GM18868 (cell line): Measurements from ENCODE around the gene NUDT13.
A peak's percentile ranks its signal among the peaks of the same experiment; 100 is the strongest.

Source experiments
- ATAC-seq: cut with Tn5 transposase; IDR thresholded peaks from one replicate; pipeline ENCODE4 v1.9.1; 2021; ENCODE audit warnings: mild to moderate bottlenecking, moderate library complexity; ENCODE audit not compliant: unreplicated experiment

Gene NUDT13

DNA sequence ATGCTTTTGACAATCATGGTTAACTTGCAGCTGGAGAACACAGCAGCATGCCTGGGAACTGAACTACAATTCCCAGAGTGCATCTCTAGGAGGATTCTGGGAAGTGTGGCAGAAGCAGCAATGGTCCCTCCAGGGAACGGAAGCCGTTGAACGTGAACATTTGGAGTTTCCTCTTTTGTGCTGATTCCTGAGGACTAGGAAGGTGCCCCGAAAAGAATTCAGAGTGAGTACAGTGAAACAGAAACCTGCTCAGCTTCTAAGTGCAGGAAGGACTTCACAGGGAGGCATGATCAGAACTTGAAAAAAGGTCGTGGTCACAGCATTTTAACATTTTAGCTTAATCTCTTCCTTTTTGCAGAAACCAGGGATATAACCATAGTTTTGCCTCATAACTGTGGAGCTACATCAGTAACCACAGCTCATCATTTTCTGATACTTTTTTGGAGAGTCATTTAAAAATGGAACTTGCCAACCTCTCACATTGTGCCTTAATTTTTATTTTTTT is at the start of gene NUDT13:
Gene NUDT13, plus strand, starts transcription at position 111 of the 505 bp plus-strand sequence. CDS start 3,911 bp downstream, outside the sequence.
- no peak for ATAC-seq

DNA sequence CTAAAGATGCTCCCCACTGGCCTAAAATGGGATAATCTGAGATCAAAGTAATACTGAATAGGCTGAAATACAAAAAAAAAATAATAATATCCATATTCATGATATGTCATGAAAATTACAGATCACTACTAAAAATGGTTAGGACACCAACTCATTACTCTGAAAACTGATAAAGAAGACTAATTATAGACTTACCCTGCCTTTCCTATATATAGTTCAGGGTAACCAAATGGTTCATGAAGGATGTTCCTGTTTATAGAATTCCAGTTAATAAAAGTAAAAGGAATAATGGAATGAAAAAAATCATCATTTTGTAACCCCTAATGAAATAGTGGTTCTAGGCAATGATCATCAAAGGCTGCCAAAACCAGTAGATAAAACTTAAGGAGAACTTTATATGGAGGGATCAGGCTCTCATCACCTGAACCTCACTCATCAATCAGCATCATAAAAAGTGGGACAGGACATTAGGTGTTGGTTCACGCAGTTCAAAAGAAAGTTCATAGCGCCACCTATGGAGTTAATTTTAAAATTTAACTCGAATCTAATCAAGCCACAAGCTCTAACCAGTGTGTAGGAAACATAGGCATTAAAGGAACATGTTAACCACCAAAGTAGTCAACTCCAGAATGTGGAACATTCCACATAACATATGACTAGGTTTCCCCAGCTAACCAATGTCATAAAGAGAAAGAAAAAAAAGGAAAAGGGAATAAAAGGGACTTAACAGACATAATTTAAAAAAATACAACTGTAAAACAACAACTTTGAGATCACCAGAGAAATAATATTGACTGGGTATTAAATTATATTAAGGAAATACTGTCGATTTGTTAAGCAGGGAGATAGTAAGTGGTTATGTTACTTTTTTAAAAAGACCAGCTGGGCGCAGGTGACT is 49.3 kb upstream of the NUDT13 start:
- no peak for ATAC-seq

DNA sequence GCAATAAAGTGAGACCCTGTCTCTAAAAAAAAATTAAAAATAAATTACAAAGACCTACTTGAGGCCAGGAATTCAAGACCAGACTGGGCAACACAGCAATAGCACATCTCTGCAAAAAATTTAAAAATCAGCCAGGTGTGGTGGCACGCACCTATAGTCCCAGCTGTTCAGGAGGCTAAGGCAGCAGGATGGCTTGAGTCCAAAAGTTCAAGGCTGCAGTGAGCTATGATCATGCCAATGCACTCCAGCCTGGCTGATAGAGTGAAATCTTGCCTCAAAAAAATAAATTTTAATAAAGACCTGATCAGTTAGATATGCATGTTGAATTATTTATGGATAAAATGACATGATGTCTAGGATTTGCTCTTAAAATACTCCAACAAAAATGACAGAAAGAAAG is 48.5 kb upstream of the NUDT13 start:
- ATAC-seq: no peak

DNA sequence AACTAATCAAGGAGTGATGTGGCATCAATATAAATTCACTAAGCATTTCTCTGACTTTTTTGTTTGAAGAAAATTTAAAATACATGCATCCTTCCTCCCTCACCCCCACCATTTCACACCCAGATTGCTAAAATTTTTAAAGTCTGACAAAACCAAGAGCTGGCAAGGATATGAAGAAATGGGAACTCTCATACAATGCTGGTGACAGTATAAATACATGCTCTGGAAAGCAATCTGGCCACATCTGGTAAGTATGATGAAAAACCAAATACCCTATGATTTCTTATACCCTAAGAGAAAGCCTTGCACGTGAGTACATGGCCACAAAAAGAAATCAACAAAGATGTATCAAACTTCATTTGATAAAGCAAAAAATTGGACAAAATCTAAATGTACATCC is 44.8 kb upstream of the NUDT13 start:
- no peak for ATAC-seq

DNA sequence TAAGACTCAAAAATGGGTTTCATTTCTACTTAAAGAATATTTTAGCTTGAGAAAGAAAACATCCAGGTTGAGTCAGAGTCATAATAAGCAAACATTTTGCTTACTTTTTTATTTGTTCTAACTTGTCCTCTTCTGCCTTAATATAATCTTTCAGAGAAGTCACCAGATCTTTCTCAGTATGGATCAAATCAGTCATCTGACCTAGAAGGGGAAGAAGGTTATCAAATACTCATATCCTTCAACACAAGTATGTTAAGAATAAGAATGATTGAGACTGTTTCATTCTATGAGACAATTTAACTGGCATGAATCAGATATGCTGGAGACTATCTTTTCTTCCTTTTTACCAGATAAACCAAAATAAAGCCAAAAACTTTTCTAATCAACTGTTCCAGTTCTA is 36.6 kb upstream of the NUDT13 start:
- no peak for ATAC-seq

DNA sequence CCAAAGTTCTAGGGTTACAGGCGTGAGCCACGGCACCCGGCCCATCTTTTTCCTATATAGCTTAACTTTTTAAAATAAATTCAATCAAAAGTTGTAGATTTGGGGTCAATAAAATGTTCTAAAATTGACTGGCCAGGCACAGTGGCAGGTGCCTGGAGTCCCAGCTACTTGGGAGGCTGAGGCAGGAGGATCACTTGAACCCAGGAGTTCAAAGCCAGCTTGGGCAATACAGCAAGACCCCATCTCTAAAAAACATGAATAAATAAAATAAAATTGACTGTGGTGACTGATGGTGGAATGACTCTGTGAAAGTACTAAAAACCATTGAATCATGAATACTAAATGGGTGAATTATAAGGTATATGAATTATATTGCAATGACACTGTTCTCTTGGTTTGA is 34.4 kb upstream of the NUDT13 start:
- ATAC-seq: no peak

DNA sequence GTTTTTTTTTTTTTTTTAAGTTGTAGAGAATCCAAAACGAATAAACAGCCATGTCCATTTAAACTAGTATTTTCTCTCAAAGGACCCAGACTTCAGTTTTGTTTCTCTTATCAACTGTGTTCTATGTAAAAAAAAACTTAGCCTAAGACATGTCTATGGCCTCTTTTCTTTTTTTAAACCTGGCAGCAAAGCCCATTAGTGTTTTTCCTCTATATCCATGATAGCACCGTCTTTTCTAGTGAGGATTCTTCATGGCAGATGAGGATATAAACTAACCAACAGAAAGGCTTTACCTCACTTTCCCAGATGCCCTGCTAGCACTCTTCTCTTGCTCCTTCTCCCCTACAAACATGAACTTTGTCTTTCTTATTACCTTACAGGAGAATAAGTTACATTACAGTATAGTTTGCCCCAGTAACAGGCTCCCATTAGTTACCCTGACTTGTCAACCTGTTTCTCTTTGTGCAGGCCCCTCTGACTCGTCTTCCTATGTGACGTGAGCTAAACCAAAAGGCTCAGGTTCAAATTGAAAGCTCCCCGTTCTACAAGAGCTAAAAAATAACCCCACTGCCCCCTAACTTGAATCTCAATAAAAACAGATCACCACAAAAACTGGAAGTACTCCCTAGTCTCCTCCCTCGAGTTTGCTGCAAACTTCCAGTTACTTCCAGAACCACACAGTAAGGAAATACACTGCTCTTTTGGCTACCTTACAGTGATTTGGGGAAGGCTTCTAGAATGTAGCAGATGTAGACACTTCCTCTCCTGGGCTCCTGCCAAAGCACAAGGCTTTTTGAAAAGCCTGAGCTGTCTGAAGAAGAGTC is 33.7 kb upstream of the NUDT13 start:
- no peak for ATAC-seq

DNA sequence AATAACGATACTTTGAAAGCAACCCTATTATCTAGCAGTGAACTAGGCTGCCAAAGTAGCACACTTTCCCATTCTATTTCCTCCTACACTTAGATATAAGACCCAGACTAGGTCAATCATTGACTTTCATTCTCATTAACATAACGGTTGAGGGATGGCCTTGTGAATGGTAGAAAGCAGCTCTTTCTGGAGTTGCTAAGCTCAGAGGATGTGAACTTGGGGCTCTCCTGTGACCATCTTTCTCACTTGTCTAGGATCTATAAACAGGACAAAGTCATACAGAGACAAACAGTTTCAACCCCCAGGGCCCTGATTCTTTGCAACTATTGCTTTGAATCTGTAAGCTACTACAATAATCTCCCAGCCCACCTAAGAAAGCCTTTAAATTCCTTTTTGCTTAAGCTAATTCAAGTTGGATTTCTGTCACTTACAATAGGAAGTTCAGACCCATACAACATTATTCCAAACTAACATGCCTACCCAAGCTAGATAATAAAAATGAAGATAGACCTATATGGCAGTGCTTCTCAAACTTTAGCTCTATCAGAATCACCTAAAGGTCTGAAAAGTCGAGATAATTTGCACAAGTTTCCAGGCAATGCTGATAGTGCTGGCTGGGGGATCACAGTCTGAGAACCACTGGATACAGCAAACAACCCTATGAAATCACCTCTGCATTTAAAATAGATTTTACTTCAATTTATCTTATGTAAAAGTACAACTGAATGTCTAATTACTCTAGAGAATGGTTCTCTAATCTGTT is 30.3 kb upstream of the NUDT13 start:
- ATAC-seq: no peak

DNA sequence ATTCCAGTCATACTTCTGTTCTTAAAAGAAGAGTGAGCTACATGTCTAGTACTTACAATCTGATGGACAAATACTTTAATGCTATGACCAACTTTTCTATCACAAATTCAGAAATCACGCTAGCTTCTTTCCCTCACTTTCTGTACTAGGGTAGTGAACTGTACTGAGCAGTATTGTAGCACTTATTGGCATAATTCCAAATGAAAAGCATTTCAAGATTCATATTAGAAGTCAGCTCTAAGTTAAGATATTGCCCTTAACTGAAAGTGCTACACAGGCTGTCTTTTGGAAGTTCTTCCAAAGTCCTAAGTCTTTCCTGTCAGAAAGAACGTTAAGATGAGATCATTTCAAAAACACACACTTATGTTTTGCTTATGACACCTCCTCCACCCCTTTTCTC is 27.0 kb upstream of the NUDT13 start:
- ATAC-seq: no peak

DNA sequence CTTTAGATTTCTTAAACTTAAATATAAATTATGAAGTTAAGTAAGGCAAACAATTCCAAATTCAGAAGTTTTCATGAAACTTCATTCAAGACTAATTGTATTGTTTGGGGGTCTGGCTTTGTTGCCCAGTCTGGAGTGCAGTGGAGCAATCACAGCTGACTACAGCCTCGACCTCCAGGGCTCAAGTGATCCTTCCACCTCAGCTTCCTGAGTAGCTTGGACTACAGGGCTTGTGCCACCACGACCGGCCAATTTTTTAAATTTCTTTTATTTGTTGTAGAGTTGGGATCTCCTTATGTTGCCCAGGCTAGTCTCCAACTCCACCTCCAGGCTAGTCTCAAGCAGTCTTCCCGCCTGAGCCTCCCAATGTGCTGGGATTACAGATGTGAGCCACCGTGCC is 26.0 kb upstream of the NUDT13 start:
- no peak for ATAC-seq

DNA sequence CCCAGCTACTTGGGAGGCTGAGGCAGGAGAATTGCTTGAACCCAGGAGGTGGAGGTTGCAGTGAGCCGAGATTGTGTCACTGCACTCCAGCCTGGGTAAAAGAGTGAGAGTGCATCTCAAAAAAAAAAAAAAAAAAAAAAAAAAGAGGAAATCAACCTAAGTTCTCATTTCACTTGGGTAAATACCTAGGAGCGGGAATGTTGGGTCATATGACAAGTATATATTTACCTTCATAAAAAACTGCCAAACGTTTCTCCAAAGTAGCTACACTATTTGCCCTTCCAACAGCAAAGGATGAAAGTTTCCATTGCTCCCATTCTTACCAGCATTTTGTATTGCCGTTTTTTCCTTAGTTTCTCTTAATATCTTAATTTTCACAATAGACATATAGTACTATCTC is 23.4 kb upstream of the NUDT13 start:
- no peak for ATAC-seq

DNA sequence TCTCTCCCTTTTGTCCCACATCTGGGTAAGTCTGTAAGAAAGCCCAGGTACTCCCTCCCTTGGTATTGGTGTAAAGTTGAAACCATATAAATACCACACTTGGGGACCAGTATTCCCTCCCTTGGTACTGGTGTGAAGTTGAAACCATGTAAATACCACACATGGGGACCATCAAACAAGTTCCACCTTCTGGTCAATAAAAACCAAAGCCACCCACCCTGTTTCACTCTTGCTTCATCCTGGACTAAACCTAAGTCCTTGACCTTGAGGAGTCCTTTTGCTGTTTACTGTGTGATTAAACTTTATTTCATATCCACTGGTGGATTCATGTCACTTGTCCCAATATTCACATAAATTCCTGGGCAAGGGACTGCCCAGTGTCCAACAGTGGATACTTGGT is 22.0 kb upstream of the NUDT13 start:
- no peak for ATAC-seq

DNA sequence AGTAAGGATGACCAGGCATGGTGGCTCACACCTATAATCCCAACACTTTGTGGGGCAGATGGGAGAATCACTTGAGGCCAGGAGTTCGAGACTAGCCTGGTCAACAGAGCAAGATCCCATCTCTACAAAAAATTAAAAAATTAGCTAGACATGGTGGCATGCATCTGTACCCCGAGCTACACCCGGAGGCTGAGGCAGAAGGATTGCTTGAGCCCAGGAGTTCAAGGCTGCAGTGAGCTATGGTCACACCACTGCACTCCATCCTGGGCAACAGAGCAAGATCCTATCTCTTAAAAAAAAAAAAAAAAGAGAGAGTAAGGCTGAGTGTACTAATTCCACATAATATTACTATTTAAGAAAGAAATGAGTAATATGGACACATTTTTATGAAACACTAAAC is 17.4 kb upstream of the NUDT13 start:
- no peak for ATAC-seq

DNA sequence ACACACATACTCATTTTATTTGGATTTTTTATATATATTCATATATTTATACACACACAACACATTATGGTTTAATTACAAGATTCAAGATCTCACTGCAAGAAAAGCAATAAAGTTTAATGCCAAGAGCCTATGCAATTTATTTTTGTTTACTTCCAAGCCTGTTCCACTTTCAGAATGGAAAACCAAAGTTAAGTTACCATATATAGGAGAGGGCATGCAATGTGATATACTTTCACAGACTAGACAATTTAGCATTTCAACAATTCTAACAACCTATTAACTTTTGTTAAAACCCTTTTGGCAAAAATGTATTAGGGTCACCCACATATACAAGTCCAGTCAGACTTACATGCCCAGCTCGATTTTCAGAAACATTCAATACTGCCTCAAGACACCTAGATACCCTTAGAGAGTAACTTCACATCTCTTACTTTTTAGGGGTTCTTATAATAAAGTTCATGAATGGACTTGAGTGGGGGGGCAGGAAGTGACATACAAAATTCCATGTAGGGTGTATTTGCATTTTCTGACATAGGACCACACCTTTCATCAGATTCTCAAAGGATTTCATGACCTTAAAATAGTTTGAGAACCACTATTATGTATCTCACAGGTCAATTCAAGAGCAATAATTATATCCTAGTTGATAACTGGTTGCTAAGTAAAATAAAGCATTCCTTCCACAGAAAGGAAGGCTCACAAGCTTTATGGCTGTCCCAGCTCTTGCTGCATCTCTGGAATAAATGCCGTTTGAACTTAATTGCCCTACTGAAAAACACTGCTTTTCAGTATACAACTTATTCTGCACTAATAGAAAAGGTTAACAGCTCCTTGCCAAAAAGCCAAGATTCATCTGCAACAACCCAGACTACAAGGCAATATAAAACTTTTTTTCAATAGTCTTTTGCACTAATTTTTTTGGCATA is 16.1 kb upstream of the NUDT13 start:
- ATAC-seq: no peak

DNA sequence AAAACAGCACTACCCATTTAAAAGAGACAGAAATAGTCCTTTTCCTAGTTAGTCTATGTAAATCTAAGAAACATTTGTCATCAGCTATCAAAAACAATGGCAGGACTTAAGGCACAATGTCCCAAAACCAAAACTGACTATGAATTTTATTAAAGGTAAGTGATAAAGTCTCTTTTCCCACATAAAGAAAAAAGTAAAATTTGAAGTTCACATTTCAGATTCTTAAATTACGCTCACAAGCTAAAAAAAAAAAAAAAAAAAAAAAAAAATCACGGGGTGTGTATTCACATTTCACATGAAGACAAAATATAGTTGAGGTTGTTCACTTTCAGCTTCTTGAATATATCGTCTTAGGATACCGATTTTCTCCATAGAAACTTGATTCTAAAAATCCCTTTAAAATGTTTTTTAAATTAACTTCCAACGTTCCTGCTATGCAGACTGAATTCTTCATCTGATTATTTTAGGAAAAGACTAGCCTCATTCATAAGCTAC is 15.2 kb upstream of the NUDT13 start:
- no peak for ATAC-seq

DNA sequence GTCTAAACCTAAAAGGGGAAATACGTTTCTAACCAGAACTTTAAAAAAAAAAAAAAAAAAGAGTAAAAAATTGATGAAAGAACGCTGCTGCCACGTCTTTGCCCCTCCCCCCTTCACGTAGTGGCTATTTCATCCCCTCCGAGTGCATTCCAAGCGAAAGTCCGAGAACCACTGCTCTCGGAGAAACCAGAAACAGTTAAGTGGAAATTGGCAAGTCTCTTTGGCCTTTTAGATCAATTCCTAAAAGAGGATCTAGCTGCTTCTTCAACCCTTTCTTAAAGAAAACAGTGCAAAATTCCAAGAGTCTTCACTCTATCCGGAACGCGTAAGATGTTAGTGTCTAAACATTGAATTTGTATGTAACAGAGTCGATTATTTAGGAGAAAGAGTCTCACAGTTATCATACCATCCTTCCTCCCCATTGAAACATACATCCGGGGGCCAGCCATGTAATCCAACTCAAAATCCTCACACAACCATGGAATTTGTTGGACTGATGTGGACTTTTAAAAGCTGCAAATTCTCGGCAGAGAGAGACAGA is 14.7 kb upstream of the NUDT13 start:
- no peak for ATAC-seq

DNA sequence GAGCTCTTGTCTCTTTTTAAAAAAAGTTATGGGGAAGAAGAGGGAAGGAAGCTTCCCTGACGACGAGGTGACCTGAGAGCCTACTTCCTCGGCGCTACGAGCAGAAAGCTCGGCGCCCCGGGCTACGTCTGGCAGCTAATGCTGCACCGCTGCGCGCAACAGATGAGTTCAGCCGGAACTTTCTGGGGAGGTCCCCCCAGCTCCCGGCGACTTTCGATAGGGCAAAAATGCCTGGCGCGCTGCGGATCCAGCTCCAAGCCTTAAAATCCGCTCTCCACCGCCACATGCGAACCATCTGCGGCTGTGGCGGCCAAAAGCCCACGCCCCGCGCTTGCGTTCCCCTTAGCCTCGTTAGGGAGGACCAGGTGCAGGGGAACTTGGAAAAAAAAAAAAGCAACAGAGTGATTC is 14.2 kb upstream of the NUDT13 start:
- ATAC-seq: no peak

DNA sequence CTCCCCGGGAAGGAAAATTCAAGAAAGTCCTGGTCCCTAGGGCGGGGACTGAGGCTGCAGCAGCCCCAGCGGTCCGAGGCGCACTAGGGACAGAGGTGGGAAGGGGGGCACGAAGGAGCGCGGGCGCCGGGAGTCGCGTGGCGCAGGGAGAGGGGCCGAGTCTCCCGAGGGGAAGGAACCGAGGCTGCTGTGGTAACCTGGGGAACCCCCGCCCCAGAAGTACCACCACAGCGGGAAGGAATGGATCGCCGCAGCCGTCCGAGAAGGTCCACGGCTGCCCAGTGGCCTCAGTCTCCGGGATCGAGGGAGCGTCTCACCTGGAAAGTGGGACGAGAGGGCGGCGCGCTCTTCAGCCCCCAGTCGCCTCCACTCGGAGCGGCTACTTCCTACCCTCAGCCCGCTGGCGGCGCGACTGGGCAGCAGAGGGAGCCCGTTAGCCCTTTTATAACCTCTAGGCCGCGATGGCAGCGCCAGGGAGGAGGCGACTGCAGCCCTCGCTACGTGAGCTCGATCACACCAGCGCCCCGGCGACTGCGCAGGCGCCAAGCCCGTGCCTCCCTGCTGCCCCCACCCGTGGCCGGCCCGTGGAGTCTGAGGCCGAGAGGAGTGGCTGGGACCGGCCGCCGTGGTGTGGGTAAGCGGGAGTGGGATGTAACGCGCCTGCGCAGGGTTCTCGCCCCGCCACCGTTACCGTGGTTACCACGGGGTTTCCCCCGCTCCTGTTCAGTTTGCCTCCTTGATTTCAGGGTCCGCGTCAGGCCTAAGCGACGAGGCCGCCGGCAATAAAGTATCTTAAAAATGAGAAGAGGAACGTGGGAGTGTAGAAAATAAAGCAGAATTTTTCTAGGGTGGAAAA is 13.6 kb upstream of the NUDT13 start, which contains the start of gene P4HA1:
Gene P4HA1, minus strand, starts transcription at position 418 of the 856 bp plus-strand sequence. CDS start 21,983 bp downstream, outside the sequence.
- ATAC-seq: peak; percentile 84

DNA sequence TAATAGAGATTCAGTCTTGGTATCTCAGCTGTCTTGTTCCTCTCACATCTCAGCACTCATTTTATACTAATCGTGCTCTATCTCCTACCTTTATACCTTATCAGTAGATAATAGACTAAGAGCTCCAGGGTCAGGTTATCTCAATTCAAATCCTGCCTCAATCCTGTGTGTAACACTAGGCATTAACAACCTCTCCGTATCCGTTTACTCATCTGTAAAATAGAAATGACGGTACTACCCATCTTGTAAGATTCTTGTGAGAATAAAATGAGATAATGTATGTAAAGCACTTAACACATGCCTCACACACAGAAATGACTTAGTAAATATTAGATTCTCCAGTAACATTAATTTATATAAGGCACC is 13.0 kb upstream of the NUDT13 start:
- ATAC-seq: no peak
